ENCODE measurements around the gene MAPT.
"Not testable (repeated sequence)": the region's sequence is repeated elsewhere in the genome, so short reads cannot be mapped to it uniquely, and the experiment has no call there.

Gene MAPT

GRCh38 chr17:45954914-45955313, 60.6 kb downstream of the MAPT start:
- Histone ChIP-seq H3K36me3 (ENCODE audit: insufficient read depth, low read length) (no peaks in the 10 kb centered on the region), H3K9me3 (ENCODE audit: insufficient read depth, low read length, severe bottlenecking) (no peaks in the 10 kb centered on the region), H3K27ac (ENCODE audit: low read length) (no peak overlapping the region), H3K79me2 (ENCODE audit: insufficient read depth, low read length) (no peaks in the 10 kb centered on the region), H4K20me1 (ENCODE audit: insufficient read depth, low read length) (0 out of 2 replicates have a peak, but pooled peaks cover 3% of the 10 kb centered on the region), H3K4me3 (ENCODE audit: low read depth in 1 of 2, low read length in 2 of 2) (no peak overlapping the region), H3K27me3 (ENCODE audit: insufficient read depth, low read length, poor library complexity) (peaks cover 9% of the 10 kb centered on the region), H3K9ac (ENCODE audit: low read depth, low read length) (no peak overlapping the region), H3K4me2 (ENCODE audit: insufficient read depth, low read length) (no peak overlapping the region), H3K4me1 (ENCODE audit: insufficient read depth, low read length) (no peaks in the 10 kb centered on the region), H2AFZ (ENCODE audit: low read depth, low read length) (no peak overlapping the region)
- ATAC-seq (ENCODE audit: insufficient read depth, low read depth) (no peak), DNase-seq (no peak)
- TF ChIP-seq EZH2 (IDR thresholded peaks at IDR 0.05; ENCODE audit: borderline replicate concordance, low read depth, low read length, severe bottlenecking) (no peak), CTCF (IDR thresholded peaks at IDR 0.05; ENCODE audit: borderline replicate concordance, extremely low read depth, low read length, poor library complexity, severe bottlenecking) (no peak)

GRCh38 chr17:45955326-45955725, 61.0 kb downstream of the MAPT start:
- TF ChIP-seq CTCF (IDR thresholded peaks at IDR 0.05; ENCODE audit: borderline replicate concordance, extremely low read depth, low read length, poor library complexity, severe bottlenecking) (no peak), EZH2 (IDR thresholded peaks at IDR 0.05; ENCODE audit: borderline replicate concordance, low read depth, low read length, severe bottlenecking) (no peak)
- Histone ChIP-seq H3K4me1 (ENCODE audit: insufficient read depth, low read length) (no peaks in the 10 kb centered on the region), H3K79me2 (ENCODE audit: insufficient read depth, low read length) (no peaks in the 10 kb centered on the region), H3K4me2 (ENCODE audit: insufficient read depth, low read length) (no peak overlapping the region), H3K27ac (ENCODE audit: low read length) (no peak overlapping the region), H3K4me3 (ENCODE audit: low read depth in 1 of 2, low read length in 2 of 2) (no peak overlapping the region), H3K9me3 (ENCODE audit: insufficient read depth, low read length, severe bottlenecking) (no peaks in the 10 kb centered on the region), H3K36me3 (ENCODE audit: insufficient read depth, low read length) (no peaks in the 10 kb centered on the region), H3K9ac (ENCODE audit: low read depth, low read length) (no peak overlapping the region), H4K20me1 (ENCODE audit: insufficient read depth, low read length) (no peaks in the 10 kb centered on the region), H2AFZ (ENCODE audit: low read depth, low read length) (no peak overlapping the region), H3K27me3 (ENCODE audit: insufficient read depth, low read length, poor library complexity) (peaks cover 5% of the 10 kb centered on the region)
- no peak for ATAC-seq (ENCODE audit: insufficient read depth, low read depth)
- DNase-seq: no peak

DNA sequence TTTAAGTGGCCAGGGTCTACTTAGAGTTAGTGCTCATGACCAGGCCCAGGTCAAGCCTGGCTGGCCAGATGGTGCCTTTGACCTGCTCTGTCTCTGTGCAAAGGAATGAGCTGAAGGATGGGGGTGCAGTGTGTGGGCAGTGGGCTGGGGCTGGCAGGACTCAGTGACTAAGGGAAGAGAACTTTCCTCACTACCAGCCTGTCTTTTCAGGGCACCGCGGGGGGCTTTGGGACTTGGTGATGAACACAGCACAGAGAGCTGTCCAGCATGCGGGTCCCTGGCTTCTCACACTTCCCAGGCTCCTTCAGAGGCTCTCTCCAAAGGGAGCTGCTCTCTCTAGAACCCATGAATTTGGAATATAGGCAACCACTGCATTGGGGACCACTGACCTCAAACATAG, 61.7 kb downstream of the MAPT start:
- Histone ChIP-seq H2AFZ (ENCODE audit: low read depth, low read length) (no peak overlapping the region), H3K4me3 (ENCODE audit: low read depth in 1 of 2, low read length in 2 of 2) (no peak overlapping the region), H3K9me3 (ENCODE audit: insufficient read depth, low read length, severe bottlenecking) (no peaks in the 10 kb centered on the region), H3K36me3 (ENCODE audit: insufficient read depth, low read length) (no peaks in the 10 kb centered on the region), H3K4me2 (ENCODE audit: insufficient read depth, low read length) (no peak overlapping the region), H3K27ac (ENCODE audit: low read length) (no peak overlapping the region), H4K20me1 (ENCODE audit: insufficient read depth, low read length) (no peaks in the 10 kb centered on the region), H3K27me3 (ENCODE audit: insufficient read depth, low read length, poor library complexity) (peaks cover 2% of the 10 kb centered on the region), H3K79me2 (ENCODE audit: insufficient read depth, low read length) (no peaks in the 10 kb centered on the region), H3K4me1 (ENCODE audit: insufficient read depth, low read length) (no peaks in the 10 kb centered on the region), H3K9ac (ENCODE audit: low read depth, low read length) (no peak overlapping the region)
- TF ChIP-seq EZH2 (IDR thresholded peaks at IDR 0.05; ENCODE audit: borderline replicate concordance, low read depth, low read length, severe bottlenecking) (no peak), CTCF (IDR thresholded peaks at IDR 0.05; ENCODE audit: borderline replicate concordance, extremely low read depth, low read length, poor library complexity, severe bottlenecking) (no peak)
- DNase-seq (no peak), ATAC-seq (ENCODE audit: insufficient read depth, low read depth) (no peak)

DNA sequence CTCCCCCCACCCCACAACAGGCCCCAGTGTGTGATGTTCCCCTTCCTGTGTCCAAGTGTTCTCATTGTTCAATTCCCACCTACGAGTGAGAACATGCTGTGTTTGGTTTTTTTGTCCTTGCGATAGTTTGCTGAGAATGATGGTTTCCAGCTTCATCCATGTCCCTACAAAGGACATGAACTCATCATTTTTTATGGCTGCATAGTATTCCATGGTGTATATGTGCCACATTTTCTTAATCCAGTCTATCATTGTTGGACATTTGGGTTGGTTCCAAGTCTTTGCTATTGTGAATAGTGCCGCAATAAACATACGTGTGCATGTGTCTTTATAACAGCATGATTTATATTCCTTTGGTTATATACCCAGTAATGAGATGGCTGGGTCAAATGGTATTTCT, 62.4 kb downstream of the MAPT start:
- H3K4me1 ChIP-seq (ENCODE audit: insufficient read depth, low read length); H4K20me1 ChIP-seq (ENCODE audit: insufficient read depth, low read length); H2AFZ ChIP-seq (ENCODE audit: low read depth, low read length); DNase-seq; H3K9ac ChIP-seq (ENCODE audit: low read depth, low read length); H3K9me3 ChIP-seq (ENCODE audit: insufficient read depth, low read length, severe bottlenecking); H3K79me2 ChIP-seq (ENCODE audit: insufficient read depth, low read length); H3K36me3 ChIP-seq (ENCODE audit: insufficient read depth, low read length); H3K27ac ChIP-seq (ENCODE audit: low read length); ATAC-seq (ENCODE audit: insufficient read depth, low read depth); H3K4me2 ChIP-seq (ENCODE audit: insufficient read depth, low read length); H3K4me3 ChIP-seq (ENCODE audit: low read depth in 1 of 2, low read length in 2 of 2); H3K27me3 ChIP-seq (ENCODE audit: insufficient read depth, low read length, poor library complexity): not testable (repeated sequence)
